ENCODE data around the gene MTHFD2.
"Not testable (repeated sequence)": the region's sequence is repeated elsewhere in the genome, so short reads cannot be mapped to it uniquely, and the experiment has no call there.

The MTHFD2 gene

GRCh38 chr2:74226648-74227213, 28.3 kb downstream of the MTHFD2 start:
- no peak for DNase-seq (ENCODE audit: extremely low read depth in 1 of 2, low read depth in 1 of 2)

GRCh38 chr2:74227646-74228045, 29.2 kb downstream of the MTHFD2 start:
- DNase-seq (ENCODE audit: extremely low read depth in 1 of 2, low read depth in 1 of 2) = no peak

GRCh38 chr2:74228772-74229171, 30.4 kb downstream of the MTHFD2 start:
- DNase-seq (ENCODE audit: extremely low read depth in 1 of 2, low read depth in 1 of 2) = no peak

- DNase-seq (ENCODE audit: extremely low read depth in 1 of 2, low read depth in 1 of 2) = not testable (repeated sequence)
Measured at GRCh38 chr2:74229865-74230264, 31.4 kb downstream of the MTHFD2 start.

- no peak for DNase-seq (ENCODE audit: extremely low read depth in 1 of 2, low read depth in 1 of 2)
Measured at GRCh38 chr2:74232426-74232825, 34.0 kb downstream of the MTHFD2 start.

- no peak for DNase-seq (ENCODE audit: extremely low read depth in 1 of 2, low read depth in 1 of 2)
Measured at GRCh38 chr2:74233648-74234047, 35.2 kb downstream of the MTHFD2 start.

GRCh38 chr2:74235041-74235440, 36.6 kb downstream of the MTHFD2 start:
- DNase-seq (ENCODE audit: extremely low read depth in 1 of 2, low read depth in 1 of 2) = no peak

GRCh38 chr2:74238879-74239278, 40.5 kb downstream of the MTHFD2 start:
- DNase-seq (ENCODE audit: extremely low read depth in 1 of 2, low read depth in 1 of 2) = no peak

GRCh38 chr2:74239346-74239745, 40.9 kb downstream of the MTHFD2 start:
- DNase-seq (ENCODE audit: extremely low read depth in 1 of 2, low read depth in 1 of 2) = no peak

- DNase-seq (ENCODE audit: extremely low read depth in 1 of 2, low read depth in 1 of 2) = no peak
Measured at GRCh38 chr2:74242354-74243071, 44.1 kb downstream of the MTHFD2 start.

GRCh38 chr2:74244286-74244685, 45.9 kb downstream of the MTHFD2 start:
- no peak for DNase-seq (ENCODE audit: extremely low read depth in 1 of 2, low read depth in 1 of 2)

- no peak for DNase-seq (ENCODE audit: extremely low read depth in 1 of 2, low read depth in 1 of 2)
Measured at GRCh38 chr2:74246496-74247195, 48.2 kb downstream of the MTHFD2 start.

- no peak for DNase-seq (ENCODE audit: extremely low read depth in 1 of 2, low read depth in 1 of 2)
Measured at GRCh38 chr2:74249406-74250122, 51.1 kb downstream of the MTHFD2 start.

- DNase-seq (ENCODE audit: extremely low read depth in 1 of 2, low read depth in 1 of 2) = no peak
Measured at GRCh38 chr2:74250189-74250631, 51.8 kb downstream of the MTHFD2 start.

GRCh38 chr2:74252036-74252435, 53.6 kb downstream of the MTHFD2 start:
- no peak for DNase-seq (ENCODE audit: extremely low read depth in 1 of 2, low read depth in 1 of 2)

- no peak for DNase-seq (ENCODE audit: extremely low read depth in 1 of 2, low read depth in 1 of 2)
Measured at GRCh38 chr2:74252862-74253261, 54.4 kb downstream of the MTHFD2 start.

- no peak for DNase-seq (ENCODE audit: extremely low read depth in 1 of 2, low read depth in 1 of 2)
Measured at GRCh38 chr2:74253306-74253970, 55.0 kb downstream of the MTHFD2 start.

GRCh38 chr2:74253971-74254310, 55.5 kb downstream of the MTHFD2 start:
- no peak for DNase-seq (ENCODE audit: extremely low read depth in 1 of 2, low read depth in 1 of 2)

- no peak for DNase-seq (ENCODE audit: extremely low read depth in 1 of 2, low read depth in 1 of 2)
Measured at GRCh38 chr2:74255660-74256213, 57.3 kb downstream of the MTHFD2 start.

- DNase-seq (ENCODE audit: extremely low read depth in 1 of 2, low read depth in 1 of 2) = no peak
Measured at GRCh38 chr2:74259191-74259590, 60.8 kb downstream of the MTHFD2 start.

- DNase-seq (ENCODE audit: extremely low read depth in 1 of 2, low read depth in 1 of 2) = no peak
Measured at GRCh38 chr2:74259733-74260132, 61.3 kb downstream of the MTHFD2 start.
